HG02678 (cell line): ENCODE measurements around the gene TCP11L1.
"Not testable (repeated sequence)": the region's sequence is repeated elsewhere in the genome, so short reads cannot be mapped to it uniquely, and the experiment has no call there.

ENCODE experiments used
- ATAC-seq: cut with Tn5 transposase; IDR thresholded peaks from one replicate; pipeline ENCODE4 v1.9.1; 2021; ENCODE audit warnings: mild to moderate bottlenecking, moderate library complexity; ENCODE audit not compliant: unreplicated experiment

TCP11L1 gene

GRCh38 chr11:33028537-33028914 is 10.8 kb upstream of the TCP11L1 start:
- no peak for ATAC-seq

- not testable (repeated sequence) for ATAC-seq
Observed at GRCh38 chr11:33029218-33029617, 10.2 kb upstream of the TCP11L1 start.

- ATAC-seq, result no peak
Observed at GRCh38 chr11:33033493-33033892, 5.9 kb upstream of the TCP11L1 start.

- no peak for ATAC-seq
Observed at GRCh38 chr11:33035011-33035410, 4.4 kb upstream of the TCP11L1 start.

GRCh38 chr11:33040033-33040861 is 875 bp downstream of the TCP11L1 start:
- peak; percentile 27 for ATAC-seq

GRCh38 chr11:33040862-33041453 is 1.6 kb downstream of the TCP11L1 start:
- peak; percentile 25 for ATAC-seq

GRCh38 chr11:33043221-33043830 is 4.0 kb downstream of the TCP11L1 start:
- ATAC-seq, result no peak

- ATAC-seq, result no peak
Observed at GRCh38 chr11:33044285-33044756, 4.9 kb downstream of the TCP11L1 start.

GRCh38 chr11:33045551-33046255 is 6.3 kb downstream of the TCP11L1 start:
- no peak for ATAC-seq

GRCh38 chr11:33048701-33049100 is 9.3 kb downstream of the TCP11L1 start:
- ATAC-seq, result not testable (repeated sequence)

- not testable (repeated sequence) for ATAC-seq
Observed at GRCh38 chr11:33049565-33050408, 10.4 kb downstream of the TCP11L1 start.

- ATAC-seq, result no peak
Observed at GRCh38 chr11:33052231-33052630, 12.9 kb downstream of the TCP11L1 start.

GRCh38 chr11:33055375-33055774 is 16.0 kb downstream of the TCP11L1 start:
- ATAC-seq, result no peak

GRCh38 chr11:33057284-33057683 is 17.9 kb downstream of the TCP11L1 start:
- ATAC-seq, result no peak

- no peak for ATAC-seq
Observed at GRCh38 chr11:33059331-33060007, 20.1 kb downstream of the TCP11L1 start.

GRCh38 chr11:33060271-33060670 is 20.9 kb downstream of the TCP11L1 start:
- ATAC-seq, result no peak

- no peak for ATAC-seq
Observed at GRCh38 chr11:33062137-33062536, 22.8 kb downstream of the TCP11L1 start.

- no peak for ATAC-seq
Observed at GRCh38 chr11:33063326-33063881, 24.0 kb downstream of the TCP11L1 start.

GRCh38 chr11:33064033-33064825 is 24.9 kb downstream of the TCP11L1 start:
- ATAC-seq, result no peak
